ENCODE data around the gene TBC1D22A. TPM values are rescaled to one million over a fixed set of nuclear protein-coding genes. Genes with fewer than 3 reads are reported as not detected.

TBC1D22A gene
- total RNA-seq, 1 experiment from 2014 or later: 20.9 TPM

DNA sequence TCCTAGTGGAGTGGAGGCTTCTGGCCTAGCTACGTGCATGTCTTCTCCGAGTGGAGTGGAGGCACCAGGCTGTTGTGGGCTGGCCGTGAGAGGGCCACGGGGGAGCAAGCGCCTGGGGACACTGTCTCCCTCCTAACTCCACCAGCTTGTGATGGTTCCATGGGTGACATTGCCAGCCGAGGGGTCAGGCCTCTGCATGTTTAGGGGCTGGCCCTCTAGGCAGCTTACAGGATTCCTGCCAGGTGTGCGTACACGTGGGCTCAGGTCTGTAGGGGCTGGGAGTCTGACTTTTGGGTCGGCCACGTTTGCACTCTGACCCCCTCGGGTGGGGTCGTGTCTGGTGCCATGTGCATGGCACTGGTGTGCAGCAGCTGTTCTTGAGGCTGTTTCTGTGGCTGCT lies 31.6 kb downstream of the TBC1D22A start (continued):
- TF ChIP-seq, protein P1, sequence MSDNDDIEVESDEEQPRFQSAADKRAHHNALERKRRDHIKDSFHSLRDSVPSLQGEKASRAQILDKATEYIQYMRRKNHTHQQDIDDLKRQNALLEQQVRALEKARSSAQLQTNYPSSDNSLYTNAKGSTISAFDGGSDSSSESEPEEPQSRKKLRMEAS (IDR thresholded peaks at IDR 0.05): no peak

DNA sequence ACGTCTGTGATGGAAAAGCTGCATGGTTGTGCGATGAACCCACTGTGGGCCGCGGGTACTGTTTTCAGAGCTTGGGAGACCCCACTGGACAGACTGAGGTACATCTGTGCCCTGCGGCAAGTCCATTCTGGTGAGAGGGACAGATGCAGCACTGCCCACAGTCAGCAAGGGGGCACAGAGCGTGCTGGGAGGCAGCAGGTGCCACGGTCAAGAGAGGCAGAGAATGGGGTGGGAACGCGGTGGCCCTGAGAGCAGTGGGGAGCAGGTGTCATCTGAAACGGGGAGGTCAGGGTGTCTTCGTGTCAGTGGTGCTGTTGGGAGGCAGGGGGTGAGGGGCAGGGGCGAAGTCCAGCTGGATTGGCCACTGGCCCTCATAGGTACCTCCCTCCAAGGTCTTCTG lies 32.0 kb downstream of the TBC1D22A start:
- Histone ChIP-seq H3K4me1 (ENCODE audit: control insufficient read depth in 1 of 2, insufficient read depth in 2 of 2, low read length in 2 of 2) (peaks cover 3 to 15% of the 10 kb centered on the region in 2 experiments), H2AFZ (ENCODE audit: low read depth, low read length, poor library complexity, severe bottlenecking) (no peak overlapping the region), H3K36me3 (ENCODE audit: control insufficient read depth in 1 of 2, insufficient read depth in 2 of 2, low read length in 2 of 2) (peaks cover 3 to 6% of the 10 kb centered on the region in 2 experiments; a peak in 2 of 4 replicates), H3K4me3 (replicated peaks in 1 of 2; ENCODE audit: low read depth in 1 of 2, low read length in 2 of 2) (no peak overlapping the region), H4K20me1 (ENCODE audit: insufficient read depth) (no peaks in the 10 kb centered on the region), H3K9me2 (ENCODE audit: insufficient read depth) (no peaks in the 10 kb centered on the region), H3K27ac (ENCODE audit: low read depth, low read length) (no peak overlapping the region), H3K27me3 (ENCODE audit: insufficient read depth, low read length) (no peaks in the 10 kb centered on the region), H3K9ac (ENCODE audit: low read length) (no peak overlapping the region), H3K4me2 (ENCODE audit: low read length) (no peak overlapping the region), H3K9me3 (ENCODE audit: control insufficient read depth in 1 of 2, insufficient read depth in 1 of 2, low read depth in 1 of 2, low read length in 2 of 2) (no peaks in the 10 kb centered on the region), H3K79me2 (ENCODE audit: insufficient read depth, low read length) (peaks cover 2% of the 10 kb centered on the region; the same call in 1 of the 2 replicates)
- RAD21 ChIA-PET (ENCODE audit: low non-redundant PET in 1 of 2, low total read pairs in 2 of 2, uncharacterized antibody in 2 of 2, unreplicated experiment in 2 of 2): no interaction called here
- intact Hi-C loops (cut with micrococcal nuclease): loop anchor here (10.0 kb wide), 1 partner anchor 1040 kb away; no protein-coding TSS in a partner anchor
- ATAC-seq (no peak), DNase-seq (ENCODE audit: low read depth, low spot score) (no peak)
- no TSS peak for BruUV-seq (replicated peaks)
- CTCF ChIA-PET: interaction anchor here (2.1 kb wide), 1 partner anchor 9 kb away, joined by 8 read pairs; no protein-coding TSS in a partner anchor
- TF ChIP-seq TCF7L2 (IDR thresholded peaks at IDR 0.05; ENCODE audit: borderline replicate concordance, extremely low read depth, insufficient read depth, insufficient read length): no peak
- TF ChIP-seq, protein P2, sequence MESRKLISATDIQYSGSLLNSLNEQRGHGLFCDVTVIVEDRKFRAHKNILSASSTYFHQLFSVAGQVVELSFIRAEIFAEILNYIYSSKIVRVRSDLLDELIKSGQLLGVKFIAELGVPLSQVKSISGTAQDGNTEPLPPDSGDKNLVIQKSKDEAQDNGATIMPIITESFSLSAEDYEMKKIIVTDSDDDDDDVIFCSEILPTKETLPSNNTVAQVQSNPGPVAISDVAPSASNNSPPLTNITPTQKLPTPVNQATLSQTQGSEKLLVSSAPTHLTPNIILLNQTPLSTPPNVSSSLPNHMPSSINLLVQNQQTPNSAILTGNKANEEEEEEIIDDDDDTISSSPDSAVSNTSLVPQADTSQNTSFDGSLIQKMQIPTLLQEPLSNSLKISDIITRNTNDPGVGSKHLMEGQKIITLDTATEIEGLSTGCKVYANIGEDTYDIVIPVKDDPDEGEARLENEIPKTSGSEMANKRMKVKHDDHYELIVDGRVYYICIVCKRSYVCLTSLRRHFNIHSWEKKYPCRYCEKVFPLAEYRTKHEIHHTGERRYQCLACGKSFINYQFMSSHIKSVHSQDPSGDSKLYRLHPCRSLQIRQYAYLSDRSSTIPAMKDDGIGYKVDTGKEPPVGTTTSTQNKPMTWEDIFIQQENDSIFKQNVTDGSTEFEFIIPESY (IDR thresholded peaks at IDR 0.05; ENCODE audit: extremely low read depth, insufficient replicate concordance, low read length): no peak
- TF ChIP-seq, protein P3, sequence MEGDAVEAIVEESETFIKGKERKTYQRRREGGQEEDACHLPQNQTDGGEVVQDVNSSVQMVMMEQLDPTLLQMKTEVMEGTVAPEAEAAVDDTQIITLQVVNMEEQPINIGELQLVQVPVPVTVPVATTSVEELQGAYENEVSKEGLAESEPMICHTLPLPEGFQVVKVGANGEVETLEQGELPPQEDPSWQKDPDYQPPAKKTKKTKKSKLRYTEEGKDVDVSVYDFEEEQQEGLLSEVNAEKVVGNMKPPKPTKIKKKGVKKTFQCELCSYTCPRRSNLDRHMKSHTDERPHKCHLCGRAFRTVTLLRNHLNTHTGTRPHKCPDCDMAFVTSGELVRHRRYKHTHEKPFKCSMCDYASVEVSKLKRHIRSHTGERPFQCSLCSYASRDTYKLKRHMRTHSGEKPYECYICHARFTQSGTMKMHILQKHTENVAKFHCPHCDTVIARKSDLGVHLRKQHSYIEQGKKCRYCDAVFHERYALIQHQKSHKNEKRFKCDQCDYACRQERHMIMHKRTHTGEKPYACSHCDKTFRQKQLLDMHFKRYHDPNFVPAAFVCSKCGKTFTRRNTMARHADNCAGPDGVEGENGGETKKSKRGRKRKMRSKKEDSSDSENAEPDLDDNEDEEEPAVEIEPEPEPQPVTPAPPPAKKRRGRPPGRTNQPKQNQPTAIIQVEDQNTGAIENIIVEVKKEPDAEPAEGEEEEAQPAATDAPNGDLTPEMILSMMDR (IDR thresholded peaks at IDR 0.05 in 2 of 3, conservative IDR thresholded peaks at IDR 0.05 in 1 of 3; ENCODE audit: borderline replicate concordance in 1 of 3, insufficient read depth in 1 of 3, low read depth in 2 of 3, low read length in 2 of 3): no peak
- TF ChIP-seq, protein P4, sequence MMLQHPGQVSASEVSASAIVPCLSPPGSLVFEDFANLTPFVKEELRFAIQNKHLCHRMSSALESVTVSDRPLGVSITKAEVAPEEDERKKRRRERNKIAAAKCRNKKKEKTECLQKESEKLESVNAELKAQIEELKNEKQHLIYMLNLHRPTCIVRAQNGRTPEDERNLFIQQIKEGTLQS (IDR thresholded peaks at IDR 0.05): no peak
- TF ChIP-seq EZH2phosphoT487 (IDR thresholded peaks at IDR 0.05; ENCODE audit: borderline replicate concordance): no peak
- no peak for TF ChIP-seq JUND (IDR thresholded peaks at IDR 0.05)
- no peak for TF ChIP-seq YY1 (IDR thresholded peaks at IDR 0.05; ENCODE audit: extremely low read depth, insufficient replicate concordance, low read depth, low read length)
- no peak for TF ChIP-seq SIN3A (IDR thresholded peaks at IDR 0.05; ENCODE audit: low read depth)
- TF ChIP-seq SRF (IDR thresholded peaks at IDR 0.05; ENCODE audit: low read depth): no peak
- TF ChIP-seq CBX3 (IDR thresholded peaks at IDR 0.05; ENCODE audit: low read depth): no peak
- no peak for TF ChIP-seq ZNF274 (IDR thresholded peaks at IDR 0.05; ENCODE audit: low read depth, low read length)
- TF ChIP-seq, protein P1 (IDR thresholded peaks at IDR 0.05): no peak
- TF ChIP-seq POLR2A (IDR thresholded peaks at IDR 0.05; ENCODE audit: borderline replicate concordance, extremely low read depth, insufficient read depth, insufficient read length): no peak
- TF ChIP-seq ELF1 (IDR thresholded peaks at IDR 0.05; ENCODE audit: borderline replicate concordance, low read depth): no peak
- TF ChIP-seq EZH2 (IDR thresholded peaks at IDR 0.05): no peak
- TF ChIP-seq POLR2AphosphoS5 (IDR thresholded peaks at IDR 0.05; ENCODE audit: low read depth, low read length): no peak
- no peak for TF ChIP-seq CEBPB (IDR thresholded peaks at IDR 0.05; ENCODE audit: low read depth)
- TF ChIP-seq RAD21 (IDR thresholded peaks at IDR 0.05; ENCODE audit: low read depth): no peak
- POLR2A ChIA-PET: interaction anchor here (1.0 kb wide), 1 partner anchor 32 kb away, joined by 3 read pairs; the partner anchor contains the start of gene TBC1D22A
